ENCODE data around the gene IFFO2.
"Not testable (repeated sequence)": the region's sequence is repeated elsewhere in the genome, so short reads cannot be mapped to it uniquely, and the experiment has no call there.

Gene IFFO2

GRCh38 chr1:18874600-18874999 lies 81.9 kb downstream of the IFFO2 start:
- no peak for DNase-seq (ENCODE audit: low read depth)

GRCh38 chr1:18874036-18874435 lies 82.4 kb downstream of the IFFO2 start:
- no peak for DNase-seq (ENCODE audit: low read depth)

- no peak for DNase-seq (ENCODE audit: low read depth)
Observed at GRCh38 chr1:18872071-18872611, 84.3 kb downstream of the IFFO2 start.

GRCh38 chr1:18871401-18872070 lies 84.9 kb downstream of the IFFO2 start:
- no peak for DNase-seq (ENCODE audit: low read depth)

- DNase-seq (ENCODE audit: low read depth), result no peak
Observed at GRCh38 chr1:18870957-18871356, 85.5 kb downstream of the IFFO2 start.

- not testable (repeated sequence) for DNase-seq (ENCODE audit: low read depth)
Observed at GRCh38 chr1:18870595-18870865, 85.9 kb downstream of the IFFO2 start.

- no peak for DNase-seq (ENCODE audit: low read depth)
Observed at GRCh38 chr1:18869847-18870594, 86.5 kb downstream of the IFFO2 start.

DNA sequence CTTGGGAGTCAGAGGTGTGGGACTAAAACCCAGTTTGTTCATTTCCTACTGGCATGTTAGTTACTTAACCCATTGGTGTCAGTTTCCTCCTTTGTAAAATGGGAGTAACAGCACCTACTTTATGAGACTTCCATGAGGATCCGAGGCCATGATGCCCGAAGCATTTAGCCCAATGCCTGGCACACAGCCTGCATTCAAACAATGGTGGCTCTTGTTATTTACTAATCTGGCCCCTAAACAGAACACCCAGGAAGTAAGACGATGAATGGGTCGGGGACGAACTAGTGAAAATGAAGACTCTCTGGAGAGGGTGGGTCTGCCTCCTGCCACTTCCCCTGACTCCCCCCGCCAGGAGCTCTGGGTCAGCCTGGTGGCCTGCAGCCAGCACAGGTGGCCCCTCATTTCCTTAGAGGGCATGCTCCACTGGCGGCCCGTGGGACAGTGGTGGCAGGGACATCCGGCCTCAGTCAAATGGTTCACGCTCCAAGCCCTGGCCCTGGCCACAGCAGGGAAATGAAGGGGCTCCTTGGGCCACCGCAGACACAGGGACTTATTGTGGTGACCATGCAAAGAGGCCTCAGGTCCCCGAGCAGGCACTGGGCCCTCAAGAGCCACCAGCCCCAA lies 87.6 kb downstream of the IFFO2 start:
- DNase-seq (ENCODE audit: low read depth), result no peak

DNA sequence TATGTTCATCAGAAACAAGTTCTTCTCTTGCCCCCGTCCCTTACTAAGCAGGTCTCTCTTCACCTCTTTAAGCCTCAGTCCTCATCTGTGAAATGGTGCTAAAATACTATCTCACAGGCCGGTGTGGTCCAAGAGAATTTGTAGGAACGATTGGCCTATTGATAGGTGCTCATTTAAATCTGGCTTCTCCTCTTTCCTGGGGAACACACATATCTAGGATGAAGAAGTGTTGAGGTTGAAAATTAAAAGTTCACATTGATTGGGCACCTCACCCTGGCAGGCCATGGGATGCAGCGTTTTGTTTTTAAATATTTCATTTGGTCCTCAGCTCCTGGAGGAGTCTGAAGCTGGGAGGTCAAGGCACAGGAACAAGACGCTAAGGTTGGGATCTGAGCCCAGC lies 88.1 kb downstream of the IFFO2 start:
- DNase-seq (ENCODE audit: low read depth), result no peak

GRCh38 chr1:18866846-18867245 lies 89.6 kb downstream of the IFFO2 start:
- DNase-seq (ENCODE audit: low read depth), result no peak

GRCh38 chr1:18866314-18866713 lies 90.2 kb downstream of the IFFO2 start:
- no peak for DNase-seq (ENCODE audit: low read depth)

GRCh38 chr1:18865176-18865575 lies 91.3 kb downstream of the IFFO2 start:
- DNase-seq (ENCODE audit: low read depth), result no peak

DNA sequence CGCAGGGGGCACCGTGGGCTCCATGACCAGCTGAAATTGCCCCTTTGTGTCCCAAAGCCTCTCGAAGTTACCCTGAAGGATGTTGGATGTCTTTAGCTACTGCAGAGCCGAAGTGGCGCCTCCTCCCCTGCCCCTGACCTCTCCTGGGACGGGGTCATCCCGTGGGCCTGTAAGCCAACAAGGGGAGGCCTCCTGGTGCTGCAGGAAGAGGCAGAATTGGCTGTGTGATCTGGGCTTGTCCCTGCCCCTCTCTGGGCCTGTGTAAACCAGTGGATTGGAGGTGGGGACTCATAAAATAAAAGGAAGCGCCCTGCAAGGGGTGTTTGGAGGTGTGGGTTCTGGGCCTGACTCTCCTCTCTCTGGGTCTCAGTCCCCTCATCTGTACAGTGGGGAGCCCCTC lies 94.9 kb downstream of the IFFO2 start:
- no peak for DNase-seq (ENCODE audit: low read depth)

DNA sequence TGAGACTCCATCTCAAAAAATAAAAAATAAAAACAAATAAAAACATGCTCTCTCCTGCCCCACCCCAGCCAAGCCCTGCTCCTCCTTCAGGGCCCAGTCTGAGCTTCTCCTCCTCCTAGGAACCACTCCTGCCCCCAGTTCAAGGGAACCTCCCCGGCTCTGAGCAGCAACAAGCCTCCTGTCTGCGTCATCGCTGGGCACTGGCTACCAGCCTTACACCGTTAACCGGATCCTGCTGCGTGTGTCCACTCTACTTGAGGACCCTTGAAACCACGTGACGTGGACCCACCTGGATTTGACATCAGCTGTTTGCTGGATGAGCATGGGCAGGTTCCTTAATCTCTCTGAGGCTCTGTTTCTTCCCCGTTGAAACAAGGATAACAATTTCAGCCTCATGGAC lies 95.4 kb downstream of the IFFO2 start:
- no peak for DNase-seq (ENCODE audit: low read depth)

DNA sequence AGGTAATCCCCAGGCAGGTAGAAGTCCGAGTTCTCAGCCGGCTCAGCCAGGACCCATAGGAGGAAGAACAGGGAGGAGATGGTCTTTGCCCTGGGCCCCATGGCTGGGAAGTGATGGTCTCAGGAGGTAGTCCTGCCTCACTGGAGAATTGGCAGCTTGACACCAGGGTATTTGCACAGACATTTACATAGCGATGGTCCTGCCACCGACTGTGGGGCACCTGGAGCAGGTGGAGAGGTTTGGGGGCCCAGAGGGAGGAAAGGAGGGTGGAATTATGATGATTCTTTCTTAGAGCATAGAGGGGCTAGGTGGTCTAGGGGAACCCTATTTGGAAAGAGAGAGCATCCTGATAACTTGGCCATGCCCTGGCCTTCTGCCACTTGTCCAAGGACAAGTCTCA lies 96.9 kb downstream of the IFFO2 start, which contains the start of gene TAS1R2:
TAS1R2 (minus strand) TSS at position 101 of the 400 bp plus-strand sequence; CDS start at position 101, 0 bp downstream.
- no peak for DNase-seq (ENCODE audit: low read depth)

GRCh38 chr1:18858070-18858688 lies 98.3 kb downstream of the IFFO2 start:
- no peak for DNase-seq (ENCODE audit: low read depth)

DNA sequence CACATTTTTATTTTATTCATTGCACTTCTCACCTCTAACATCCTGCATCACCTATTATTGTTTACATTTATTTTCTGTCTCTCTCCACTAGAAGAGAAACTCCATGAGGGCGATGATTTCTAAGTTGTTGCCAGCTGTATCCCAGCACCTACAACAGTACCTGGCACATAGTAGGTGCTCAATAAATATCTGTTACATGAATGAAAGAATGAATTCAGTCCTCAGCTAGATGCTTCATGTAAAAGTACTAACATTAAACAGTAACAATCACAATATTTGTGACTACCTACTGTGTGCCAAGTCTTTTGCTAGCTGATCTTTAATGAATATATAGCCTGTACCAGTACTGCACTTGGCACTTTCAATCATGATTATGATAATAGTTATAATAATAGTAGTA lies 100.0 kb downstream of the IFFO2 start:
- DNase-seq (ENCODE audit: low read depth), result no peak

DNA sequence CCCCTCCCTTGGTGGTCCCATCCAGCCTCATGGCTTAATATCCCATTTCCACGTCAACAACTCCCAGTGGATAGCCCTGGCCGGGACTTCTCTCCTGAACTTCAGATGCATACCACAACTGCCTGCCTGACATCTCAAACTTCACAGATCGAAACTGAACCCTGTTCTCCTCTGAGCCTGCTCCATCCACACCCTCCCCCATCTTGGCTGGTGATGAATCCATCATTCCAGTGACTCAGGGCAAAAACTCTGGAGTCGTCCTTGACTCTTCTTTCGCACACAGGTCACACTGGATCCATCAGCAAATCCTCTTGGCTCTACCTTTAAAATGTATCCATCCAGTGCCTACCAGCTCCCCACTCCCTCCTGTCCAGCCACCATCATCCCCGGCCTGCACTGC lies 100.9 kb downstream of the IFFO2 start:
- no peak for DNase-seq (ENCODE audit: low read depth)

DNA sequence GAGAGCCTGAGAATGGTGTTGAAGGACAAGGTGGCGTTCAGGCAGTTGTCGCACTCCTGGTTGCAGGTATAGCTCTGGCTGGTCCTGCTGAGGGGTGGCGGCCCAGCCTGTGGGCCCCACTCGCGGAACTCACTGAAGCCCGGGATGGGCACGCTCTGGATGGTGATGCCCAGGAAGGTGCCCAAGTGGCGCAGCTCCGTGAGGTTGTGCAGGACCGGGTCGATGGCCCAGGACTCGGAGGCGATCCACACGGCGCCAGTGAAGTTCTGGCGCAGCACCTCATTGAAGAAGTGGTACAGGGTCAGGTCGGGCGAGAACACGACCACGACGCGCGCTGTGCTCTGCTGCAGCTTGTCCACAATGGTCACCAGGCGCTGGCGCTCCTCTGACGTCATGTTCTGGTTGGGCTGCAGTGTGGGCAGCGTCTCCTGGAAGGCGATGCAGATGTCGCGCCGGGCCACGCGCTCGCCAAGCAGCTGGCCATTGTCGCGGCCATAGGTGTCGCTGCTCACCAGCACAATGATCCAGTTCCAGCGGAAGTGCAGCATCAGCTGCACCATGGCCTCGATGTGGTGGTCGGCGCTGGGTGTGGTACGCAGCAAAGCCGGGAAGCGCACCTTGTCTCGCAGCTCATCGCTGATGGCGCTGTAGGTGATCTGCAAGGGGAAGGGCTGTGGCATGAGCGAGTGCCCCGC lies 102.0 kb downstream of the IFFO2 start:
- no peak for DNase-seq (ENCODE audit: low read depth)
